GM19099 (cell line): ENCODE data around the gene CUX1.

Experiments
- POLR2A ChIP-seq: IDR thresholded peaks from 3 replicates; pipeline ENCODE4 v1.6.1; 2011; ENCODE audit warnings: low read depth; ENCODE audit not compliant: insufficient read length; ENCODE audit errors: extremely low read depth

The CUX1 gene

GRCh38 chr7:101817471-101818286, at the start of gene CUX1:
TSS of gene CUX1 (plus strand) at chr7:101817626. CDS start at chr7:101817640, 14 bp downstream.
- TF ChIP-seq POLR2A = no peak

GRCh38 chr7:101768280-101768679, 49.1 kb upstream of the CUX1 start:
- TF ChIP-seq POLR2A = no peak

- no peak for TF ChIP-seq POLR2A
These were observed 47.0 kb upstream of the CUX1 start for GRCh38 chr7:101770466-101770865.

- no peak for TF ChIP-seq POLR2A
These were observed 44.8 kb upstream of the CUX1 start for GRCh38 chr7:101772508-101773211.

GRCh38 chr7:101775181-101775580, 42.2 kb upstream of the CUX1 start:
- no peak for TF ChIP-seq POLR2A

- TF ChIP-seq POLR2A = no peak
These were observed 39.3 kb upstream of the CUX1 start for GRCh38 chr7:101778026-101778580.

- no peak for TF ChIP-seq POLR2A
These were observed 38.2 kb upstream of the CUX1 start for GRCh38 chr7:101779267-101779666.

- TF ChIP-seq POLR2A = no peak
These were observed 37.1 kb upstream of the CUX1 start for GRCh38 chr7:101780281-101780680.

GRCh38 chr7:101781439-101781838, 36.0 kb upstream of the CUX1 start:
- no peak for TF ChIP-seq POLR2A

- no peak for TF ChIP-seq POLR2A
These were observed 35.0 kb upstream of the CUX1 start for GRCh38 chr7:101782476-101782875.

GRCh38 chr7:101782896-101783295, 34.5 kb upstream of the CUX1 start:
- no peak for TF ChIP-seq POLR2A

GRCh38 chr7:101783381-101784181, 33.8 kb upstream of the CUX1 start:
- no peak for TF ChIP-seq POLR2A

- no peak for TF ChIP-seq POLR2A
These were observed 32.9 kb upstream of the CUX1 start for GRCh38 chr7:101784292-101785127.

GRCh38 chr7:101787864-101788263, 29.6 kb upstream of the CUX1 start:
- no peak for TF ChIP-seq POLR2A
